ENCODE measurements around the gene PPP1R9B.

PPP1R9B gene, protein sequence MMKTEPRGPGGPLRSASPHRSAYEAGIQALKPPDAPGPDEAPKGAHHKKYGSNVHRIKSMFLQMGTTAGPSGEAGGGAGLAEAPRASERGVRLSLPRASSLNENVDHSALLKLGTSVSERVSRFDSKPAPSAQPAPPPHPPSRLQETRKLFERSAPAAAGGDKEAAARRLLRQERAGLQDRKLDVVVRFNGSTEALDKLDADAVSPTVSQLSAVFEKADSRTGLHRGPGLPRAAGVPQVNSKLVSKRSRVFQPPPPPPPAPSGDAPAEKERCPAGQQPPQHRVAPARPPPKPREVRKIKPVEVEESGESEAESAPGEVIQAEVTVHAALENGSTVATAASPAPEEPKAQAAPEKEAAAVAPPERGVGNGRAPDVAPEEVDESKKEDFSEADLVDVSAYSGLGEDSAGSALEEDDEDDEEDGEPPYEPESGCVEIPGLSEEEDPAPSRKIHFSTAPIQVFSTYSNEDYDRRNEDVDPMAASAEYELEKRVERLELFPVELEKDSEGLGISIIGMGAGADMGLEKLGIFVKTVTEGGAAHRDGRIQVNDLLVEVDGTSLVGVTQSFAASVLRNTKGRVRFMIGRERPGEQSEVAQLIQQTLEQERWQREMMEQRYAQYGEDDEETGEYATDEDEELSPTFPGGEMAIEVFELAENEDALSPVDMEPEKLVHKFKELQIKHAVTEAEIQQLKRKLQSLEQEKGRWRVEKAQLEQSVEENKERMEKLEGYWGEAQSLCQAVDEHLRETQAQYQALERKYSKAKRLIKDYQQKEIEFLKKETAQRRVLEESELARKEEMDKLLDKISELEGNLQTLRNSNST

DNA sequence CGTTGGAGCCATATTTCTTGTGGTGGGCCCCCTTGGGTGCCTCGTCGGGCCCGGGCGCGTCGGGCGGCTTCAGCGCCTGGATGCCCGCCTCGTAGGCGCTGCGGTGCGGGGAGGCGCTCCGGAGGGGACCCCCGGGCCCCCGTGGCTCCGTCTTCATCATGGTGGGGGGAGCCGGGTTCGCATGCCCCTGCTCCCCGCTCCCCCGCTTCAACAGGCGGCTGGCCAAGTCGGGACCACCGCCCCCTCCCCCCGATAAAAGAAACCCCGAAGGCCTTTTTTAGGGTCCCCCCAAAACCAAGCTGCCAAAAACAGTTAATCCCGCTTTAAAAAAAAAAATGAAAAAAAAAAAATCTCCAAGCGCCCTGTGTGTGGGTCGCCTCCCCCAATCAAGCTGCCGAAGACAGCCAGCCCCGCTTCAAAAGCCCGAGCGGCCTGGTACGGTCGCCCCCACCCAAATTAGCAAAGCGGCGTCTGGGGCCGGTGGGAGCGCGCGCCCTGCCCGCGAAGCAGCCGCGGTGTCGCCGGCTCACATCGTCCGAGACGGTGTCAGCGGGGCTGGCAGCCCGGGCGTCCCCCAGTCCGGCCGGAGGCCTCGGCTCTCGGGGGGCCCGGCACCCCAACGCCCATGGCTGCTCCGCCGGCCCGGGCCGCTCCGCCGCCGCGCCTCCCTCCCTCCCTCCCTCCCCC, at the start of gene PPP1R9B:
Gene PPP1R9B (minus strand): TSS at position 324 of the 687 bp plus-strand sequence. CDS start 164 bp downstream, at position 160.
- in situ Hi-C loops (cut with MboI; ENCODE audit: low sequenced_read_pairs): no loop called here

DNA sequence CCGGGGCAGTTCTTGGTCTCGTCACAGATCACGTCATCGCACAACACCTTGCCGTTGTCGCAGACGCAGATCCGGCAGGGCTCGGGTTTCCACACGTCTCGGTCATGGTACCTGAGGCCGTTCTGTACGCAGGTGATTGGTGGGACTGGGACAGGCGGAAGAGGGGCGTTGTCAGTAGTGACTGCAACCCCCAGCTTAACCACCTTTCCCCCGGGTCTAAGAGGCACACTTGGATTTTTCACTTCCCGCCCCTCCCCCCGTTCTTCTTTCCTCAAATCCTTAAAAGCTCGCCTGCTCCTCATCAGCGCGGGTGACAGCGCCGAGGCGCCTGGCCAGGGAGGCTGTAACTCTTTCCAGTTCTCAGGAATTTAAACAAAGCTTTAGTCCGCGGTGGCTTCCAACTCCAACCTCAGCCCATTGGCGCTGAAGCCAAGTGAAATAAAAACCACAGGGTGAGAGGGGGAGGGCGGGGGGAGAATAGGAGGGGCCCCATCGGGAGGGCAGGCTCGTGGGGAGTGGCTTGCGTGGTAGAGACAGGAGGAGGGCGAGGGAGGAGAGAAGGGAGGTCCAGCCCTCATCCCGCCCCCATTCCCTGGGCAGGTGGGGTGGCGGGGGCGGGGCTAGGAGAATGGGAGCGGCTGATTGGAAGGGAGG, 49.5 kb upstream of the PPP1R9B start:
- in situ Hi-C loops (cut with MboI; ENCODE audit: low sequenced_read_pairs): loop anchor here (10.0 kb wide), 1 partner anchor 85 kb away; no protein-coding TSS in a partner anchor

DNA sequence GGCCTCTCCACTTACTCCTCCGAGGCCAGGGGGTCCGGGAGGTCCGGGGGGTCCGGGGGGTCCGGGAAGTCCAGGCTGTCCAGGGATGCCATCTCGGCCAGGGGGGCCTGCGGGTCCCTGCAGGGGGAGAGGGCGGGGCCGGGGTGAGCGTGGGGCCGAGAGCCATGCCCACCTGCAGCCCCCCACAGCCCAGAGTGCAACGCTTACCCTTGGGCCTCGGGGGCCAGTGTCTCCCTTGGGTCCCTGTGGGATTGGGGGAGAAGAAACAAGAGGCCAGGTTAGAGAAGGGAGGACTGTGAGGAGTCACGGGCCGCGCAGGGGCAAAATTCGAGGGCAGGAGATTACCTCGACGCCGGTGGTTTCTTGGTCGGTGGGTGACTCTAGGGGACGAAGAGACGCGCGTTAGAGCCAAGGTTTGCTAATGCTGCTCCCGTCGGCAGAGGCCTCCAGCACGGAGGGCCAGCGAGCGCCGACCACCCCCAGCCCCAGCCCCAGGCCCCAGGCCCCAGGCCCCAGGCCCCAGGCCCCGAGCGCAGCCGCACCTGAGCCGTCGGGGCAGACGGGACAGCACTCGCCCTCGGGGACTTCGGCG, 48.8 kb upstream of the PPP1R9B start:
- in situ Hi-C loops (cut with MboI; ENCODE audit: low sequenced_read_pairs): no loop called here

DNA sequence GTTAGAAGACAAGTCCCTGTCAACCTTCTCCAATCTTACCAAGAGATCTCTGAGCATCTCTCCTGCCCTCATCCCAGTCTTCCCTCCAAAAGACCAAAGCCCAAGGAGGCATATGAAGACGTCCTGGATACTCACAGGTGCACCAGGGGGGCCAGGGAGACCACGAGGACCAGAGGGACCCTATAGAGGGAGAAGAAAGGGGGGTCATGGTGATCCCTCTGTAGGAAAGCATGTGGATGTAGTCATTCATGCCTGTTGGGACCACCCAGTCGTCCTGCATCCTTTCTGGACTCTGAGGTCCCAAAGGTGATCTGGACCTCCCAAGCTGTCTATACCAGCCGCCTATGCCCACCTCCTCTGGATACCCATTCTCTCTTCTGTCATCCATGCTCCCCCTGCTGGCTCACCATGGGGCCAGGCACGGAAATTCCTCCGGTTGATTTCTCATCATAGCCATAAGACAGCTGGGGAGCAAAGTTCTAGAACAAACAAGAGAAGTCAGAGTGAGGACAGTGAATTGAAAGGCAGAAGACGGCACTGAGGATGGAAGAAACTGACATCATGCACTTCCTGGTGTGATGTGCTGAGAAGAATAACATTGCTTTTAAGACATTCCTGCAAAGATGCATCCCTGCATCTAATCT, 47.7 kb upstream of the PPP1R9B start:
- in situ Hi-C loops (cut with MboI; ENCODE audit: low sequenced_read_pairs): no loop called here

DNA sequence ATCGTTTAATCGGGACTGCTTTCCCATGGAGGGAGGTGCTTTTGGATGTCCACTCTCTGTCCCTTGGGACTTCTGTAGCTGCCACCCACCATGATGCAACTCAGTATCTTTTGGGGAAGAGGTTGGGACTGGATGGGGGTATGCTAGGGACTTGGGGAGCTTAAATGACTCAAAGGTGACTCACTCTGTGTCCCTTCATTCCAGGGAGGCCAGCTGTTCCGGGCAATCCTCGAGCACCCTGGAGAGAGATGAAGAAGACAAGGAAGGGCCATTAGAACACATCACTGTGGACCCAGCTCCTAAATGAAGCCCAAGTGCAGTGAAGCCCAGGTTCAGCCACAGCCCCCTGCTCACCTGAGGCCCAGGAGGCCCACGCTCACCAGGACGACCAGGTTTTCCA, 46.3 kb upstream of the PPP1R9B start:
- in situ Hi-C loops (cut with MboI; ENCODE audit: low sequenced_read_pairs): no loop called here

DNA sequence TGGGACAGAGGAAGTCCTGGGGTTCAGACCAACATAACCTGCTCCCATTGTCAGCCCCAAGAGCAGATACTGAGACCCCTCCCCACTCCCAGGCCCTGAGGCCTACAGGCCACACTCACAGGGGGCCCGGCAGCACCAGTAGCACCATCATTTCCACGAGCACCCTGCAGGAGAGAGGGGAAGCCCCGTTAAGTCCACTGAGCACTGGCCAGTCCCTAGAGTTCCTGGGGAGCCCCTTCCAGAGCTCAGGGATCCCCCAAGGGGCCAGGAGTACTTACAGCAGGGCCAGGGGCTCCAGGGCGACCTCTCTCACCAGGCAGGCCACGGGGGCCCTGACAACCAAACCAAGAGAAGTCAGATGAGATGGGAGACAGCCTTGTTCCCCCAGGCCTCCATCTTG, 45.6 kb upstream of the PPP1R9B start:
- in situ Hi-C loops (cut with MboI; ENCODE audit: low sequenced_read_pairs): no loop called here

DNA sequence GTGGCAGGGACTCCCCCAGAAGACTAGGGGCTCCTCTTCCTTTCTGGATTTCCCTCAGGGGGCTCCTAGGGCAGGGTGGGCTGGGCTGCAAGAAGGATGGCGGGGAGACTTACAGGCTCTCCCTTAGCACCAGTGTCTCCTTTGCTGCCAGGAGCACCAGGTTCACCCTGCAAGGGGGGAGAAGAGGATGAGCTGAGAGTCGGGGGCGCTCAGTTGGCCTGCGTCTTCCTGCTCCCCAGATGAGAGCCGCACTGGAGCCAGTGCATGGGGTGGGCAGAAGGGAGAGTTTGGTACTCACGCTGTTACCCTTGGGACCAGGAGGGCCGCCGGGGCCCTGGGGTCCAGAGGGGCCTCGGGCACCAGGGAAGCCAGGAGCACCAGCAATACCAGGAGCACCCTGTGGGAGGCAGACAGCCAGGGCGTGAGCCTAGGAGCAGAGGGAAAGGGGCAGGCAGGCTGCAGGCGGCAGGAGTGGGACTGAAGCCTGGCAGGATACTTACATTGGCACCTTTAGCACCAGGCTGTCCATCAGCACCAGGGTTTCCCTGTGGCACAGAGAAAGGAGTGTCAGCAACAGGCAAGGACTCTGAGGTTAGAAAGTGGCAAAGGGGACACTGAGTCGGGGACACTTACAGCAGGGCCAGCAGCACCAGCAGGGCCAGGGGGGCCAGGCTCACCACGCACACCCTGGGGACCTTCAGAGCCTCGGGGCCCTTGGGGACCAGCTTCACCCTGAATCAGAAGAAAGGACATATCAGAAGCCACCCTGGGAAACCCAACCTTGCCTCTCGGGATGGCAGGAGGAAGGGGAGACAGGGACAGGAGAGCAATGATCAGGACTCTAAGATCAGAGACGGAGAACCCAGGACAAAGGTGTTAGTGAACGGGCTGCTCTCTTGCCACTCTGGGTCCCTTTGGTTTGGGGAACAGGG, 44.7 kb upstream of the PPP1R9B start:
- in situ Hi-C loops (cut with MboI; ENCODE audit: low sequenced_read_pairs): no loop called here

DNA sequence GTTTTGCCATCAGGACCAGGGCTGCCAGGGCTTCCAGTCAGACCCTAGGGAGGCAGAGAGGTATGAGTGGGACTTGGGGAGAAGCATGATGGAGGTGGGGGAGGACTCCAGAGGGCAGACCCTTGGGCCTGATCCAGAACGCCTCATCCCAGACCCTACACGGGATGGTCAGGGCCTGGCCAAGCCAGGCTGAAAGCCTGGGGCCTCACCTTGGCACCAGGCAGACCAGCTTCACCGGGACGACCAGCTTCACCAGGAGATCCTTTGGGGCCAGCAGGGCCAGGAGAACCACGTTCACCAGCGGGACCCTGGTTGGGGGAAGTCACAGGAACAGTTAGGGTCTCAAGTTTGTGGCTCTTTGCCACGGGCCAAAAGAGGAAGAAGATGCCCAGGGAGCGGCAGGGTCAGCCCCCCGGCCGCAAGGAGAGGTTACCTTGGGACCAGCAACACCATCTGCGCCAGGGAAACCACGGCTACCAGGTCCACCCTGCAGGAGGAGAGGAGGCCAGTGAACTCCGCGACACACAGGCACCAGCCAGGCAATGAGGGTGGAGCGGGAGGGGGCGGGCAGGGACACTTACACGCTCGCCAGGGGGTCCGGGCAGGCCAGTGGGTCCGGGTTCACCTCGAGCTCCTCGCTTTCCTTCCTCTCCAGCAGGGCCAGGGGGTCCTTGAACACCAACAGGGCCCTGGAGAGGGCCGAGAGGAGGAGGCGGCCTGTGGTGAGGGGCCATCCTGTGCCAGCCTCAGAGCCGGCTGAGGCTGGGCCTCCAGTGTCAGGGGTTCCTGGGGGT, 43.9 kb upstream of the PPP1R9B start:
- in situ Hi-C loops (cut with MboI; ENCODE audit: low sequenced_read_pairs): no loop called here

DNA sequence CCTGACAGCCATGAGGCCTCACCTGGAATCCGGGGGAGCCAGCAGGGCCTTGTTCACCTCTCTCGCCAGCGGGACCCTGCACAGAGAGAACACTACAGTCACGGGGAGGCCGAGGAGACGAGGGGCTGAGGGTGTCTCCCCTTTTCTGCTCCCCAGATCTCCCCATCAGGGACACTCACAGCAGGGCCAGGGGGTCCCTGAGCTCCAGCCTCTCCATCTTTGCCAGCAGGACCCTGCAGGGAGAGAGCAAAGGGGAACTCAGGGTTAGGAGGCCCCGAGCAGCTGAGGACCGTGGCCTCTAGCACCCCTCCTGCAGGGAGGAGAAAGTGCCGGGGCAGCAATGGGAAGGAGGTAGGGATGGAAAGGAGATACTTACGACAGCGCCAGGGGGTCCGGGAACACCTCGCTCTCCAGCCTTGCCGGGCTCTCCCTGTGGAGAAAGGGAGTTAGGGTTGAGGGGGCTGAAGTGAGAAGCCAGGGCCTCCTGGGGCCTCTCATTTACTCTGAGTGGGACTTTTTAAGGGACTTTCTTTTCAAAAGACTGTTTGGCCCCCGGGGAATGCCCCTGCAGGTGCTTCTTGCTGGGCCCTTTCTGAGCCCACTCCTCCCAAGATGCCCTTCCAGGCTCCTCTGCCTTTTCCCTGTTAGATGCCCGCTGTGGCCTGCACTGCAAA, 42.3 kb upstream of the PPP1R9B start:
- in situ Hi-C loops (cut with MboI; ENCODE audit: low sequenced_read_pairs): no loop called here

DNA sequence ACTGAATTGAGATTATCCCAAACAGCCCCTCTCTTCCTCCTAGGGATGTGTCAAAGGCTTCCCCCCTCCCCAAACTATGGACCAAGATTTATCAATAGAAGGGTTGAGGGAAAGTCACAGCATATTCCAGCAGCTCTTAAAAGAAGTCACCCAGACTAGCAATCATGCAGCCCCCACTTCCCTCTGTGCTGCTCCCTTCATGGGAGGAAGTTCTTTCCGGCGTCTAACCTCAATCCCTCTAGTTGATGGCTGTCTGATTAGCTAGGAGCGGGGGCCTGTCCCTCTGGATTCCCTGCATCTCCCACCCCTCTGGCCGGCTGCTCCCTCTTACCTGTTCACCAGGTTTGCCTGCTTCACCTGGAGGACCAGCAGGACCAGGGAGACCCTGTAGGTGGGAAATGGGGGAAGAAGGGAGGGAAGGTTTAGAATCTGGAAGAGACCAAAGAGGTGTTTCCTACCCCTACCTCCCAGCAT, 41.7 kb upstream of the PPP1R9B start:
- in situ Hi-C loops (cut with MboI; ENCODE audit: low sequenced_read_pairs): no loop called here

DNA sequence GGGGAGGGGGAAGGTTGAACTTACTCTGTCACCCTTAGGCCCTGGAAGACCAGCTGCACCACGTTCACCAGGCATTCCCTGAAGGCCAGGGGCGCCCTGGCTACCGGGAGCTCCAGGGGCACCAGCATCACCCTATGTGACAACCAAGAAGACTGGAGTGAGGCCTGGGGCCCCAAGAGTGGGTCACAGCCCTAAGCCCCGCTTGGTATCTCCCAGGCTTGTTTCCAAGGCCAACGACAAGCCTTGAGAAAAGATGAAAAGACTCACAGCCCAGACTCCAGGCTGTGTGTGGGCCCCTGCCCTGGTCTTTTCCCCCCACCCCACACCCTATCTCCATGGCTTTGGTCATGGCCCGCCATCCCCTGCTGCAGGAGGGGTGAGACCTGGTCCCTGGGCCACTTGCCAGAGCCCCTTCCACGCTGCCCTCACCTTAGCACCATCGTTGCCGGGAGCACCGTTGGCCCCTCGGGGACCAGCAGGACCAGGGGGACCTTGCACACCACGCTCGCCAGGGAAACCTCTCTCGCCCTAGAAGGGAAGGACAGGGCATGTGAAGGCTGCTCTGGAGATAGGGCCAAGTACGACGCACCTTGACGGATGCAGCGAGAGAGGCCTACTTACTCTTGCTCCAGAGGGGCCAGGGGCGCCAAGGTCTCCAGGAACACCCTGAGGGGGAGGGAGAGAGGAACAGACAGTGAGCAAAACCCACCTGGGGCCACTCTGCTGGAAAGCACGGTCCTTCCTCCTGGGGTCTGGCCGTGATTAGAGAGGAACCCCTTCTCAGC, 41.1 kb upstream of the PPP1R9B start:
- in situ Hi-C loops (cut with MboI; ENCODE audit: low sequenced_read_pairs): no loop called here

DNA sequence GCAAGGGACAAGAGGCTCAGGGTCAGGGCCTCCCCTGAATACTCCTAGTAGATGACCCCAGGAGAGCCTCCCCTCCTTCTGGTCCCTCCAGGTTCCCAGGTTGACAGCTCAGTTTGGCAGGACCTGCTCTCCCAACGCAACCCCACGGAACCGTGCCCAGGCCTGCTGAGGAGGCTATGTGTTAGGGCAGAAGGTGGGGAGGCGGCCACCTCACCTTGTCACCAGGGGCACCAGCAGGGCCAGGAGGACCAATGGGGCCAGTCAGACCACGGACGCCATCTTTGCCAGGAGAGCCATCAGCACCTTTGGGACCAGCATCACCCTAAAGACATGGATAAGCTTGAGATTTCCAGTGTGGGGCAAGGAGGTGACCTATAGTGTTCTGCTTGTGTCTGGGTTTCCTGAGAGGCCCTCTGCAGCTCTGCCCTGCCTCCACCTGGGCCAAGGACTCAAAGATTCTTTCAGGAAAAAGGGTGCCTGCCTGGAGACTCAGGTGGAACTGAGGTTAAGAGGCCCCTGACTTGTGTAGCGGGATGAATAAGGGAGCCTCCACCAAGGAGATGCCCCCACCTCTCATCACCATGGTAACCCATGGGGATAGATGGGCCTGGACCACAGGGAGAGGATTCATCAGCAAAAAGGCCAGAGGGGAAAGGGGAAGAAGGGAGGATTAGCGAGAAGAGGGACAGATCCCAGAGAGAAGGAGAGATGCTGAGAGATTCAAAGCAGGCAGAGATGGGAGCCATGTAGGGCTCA, 40.3 kb upstream of the PPP1R9B start:
- in situ Hi-C loops (cut with MboI; ENCODE audit: low sequenced_read_pairs): no loop called here

DNA sequence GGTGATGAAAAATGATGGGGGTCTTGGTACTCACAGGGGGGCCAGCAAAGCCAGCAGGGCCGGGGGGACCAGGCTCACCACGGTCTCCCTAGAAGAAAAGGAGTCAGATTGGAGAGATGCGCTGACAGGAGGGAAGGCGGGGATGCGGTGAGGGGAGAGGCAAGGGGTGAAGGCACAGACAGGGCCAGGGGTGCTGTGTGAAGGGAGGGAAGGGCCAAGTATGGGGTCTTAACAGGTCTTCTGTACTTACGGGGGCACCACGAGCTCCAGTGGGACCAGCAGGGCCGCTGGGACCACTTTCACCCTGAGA, 39.8 kb upstream of the PPP1R9B start:
- in situ Hi-C loops (cut with MboI; ENCODE audit: low sequenced_read_pairs): no loop called here

DNA sequence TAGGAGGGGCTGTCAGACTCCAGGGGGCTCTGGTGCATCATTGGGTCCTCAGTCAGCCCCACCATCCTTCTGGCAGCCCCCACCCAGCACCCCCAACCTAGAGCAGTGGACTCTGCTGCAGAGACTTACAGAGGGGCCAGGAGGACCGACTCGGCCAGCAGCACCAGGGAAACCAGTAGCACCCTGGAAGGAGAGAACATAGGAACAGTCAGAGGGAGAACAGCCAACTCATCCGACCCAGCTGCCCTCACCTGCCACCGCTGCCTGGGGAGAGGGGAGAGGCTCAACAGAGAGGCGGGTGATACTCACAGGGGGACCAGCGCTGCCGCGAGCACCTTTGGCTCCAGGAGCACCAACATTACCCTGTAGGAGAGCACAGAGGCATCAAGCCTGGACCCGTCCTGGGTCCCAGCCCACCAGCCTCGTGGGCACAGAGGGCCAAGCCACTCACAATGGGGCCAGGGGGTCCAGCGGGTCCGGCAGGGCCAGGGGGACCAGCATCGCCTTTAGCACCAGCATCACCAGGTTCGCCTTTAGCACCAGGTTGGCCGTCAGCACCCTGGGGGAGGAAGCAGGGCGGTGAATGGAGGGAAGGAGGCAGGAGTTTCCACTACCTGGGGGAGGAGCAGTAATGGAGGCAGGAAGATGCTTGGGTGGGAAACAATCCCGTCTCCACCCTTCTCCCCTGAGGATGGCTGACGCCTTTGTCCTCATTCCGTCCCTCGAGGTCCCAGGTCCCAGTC, 39.2 kb upstream of the PPP1R9B start:
- in situ Hi-C loops (cut with MboI; ENCODE audit: low sequenced_read_pairs): no loop called here

DNA sequence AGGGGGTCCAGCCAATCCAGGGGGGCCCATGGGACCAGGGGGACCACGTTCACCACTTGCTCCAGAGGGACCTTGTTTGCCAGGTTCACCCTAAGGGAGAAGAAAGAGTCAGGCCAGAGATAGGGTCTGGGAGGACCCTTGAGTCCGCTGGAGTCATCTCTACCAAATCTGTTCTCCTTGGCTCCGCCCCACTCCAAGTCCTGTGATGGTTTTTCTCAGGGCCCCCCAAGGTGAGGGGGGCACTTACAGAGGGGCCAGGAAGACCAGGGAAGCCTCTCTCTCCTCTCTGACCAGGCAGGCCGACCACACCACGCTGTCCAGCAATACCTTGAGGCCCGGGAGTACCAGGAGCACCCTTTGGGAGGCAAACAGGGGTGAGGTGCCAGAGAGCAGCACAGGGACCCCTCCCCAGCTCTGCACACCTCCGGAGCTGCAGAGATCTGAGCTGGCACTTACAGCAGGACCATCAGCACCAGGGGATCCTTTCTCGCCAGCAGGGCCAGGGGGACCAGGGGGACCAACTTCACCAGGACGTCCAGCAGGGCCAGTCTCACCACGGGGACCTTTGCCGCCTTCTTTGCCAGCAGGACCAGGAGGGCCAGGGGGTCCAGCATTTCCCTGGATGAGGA, 38.6 kb upstream of the PPP1R9B start:
- in situ Hi-C loops (cut with MboI; ENCODE audit: low sequenced_read_pairs): no loop called here
